ENCODE measurements around the gene AP4M1.

GRCh38 chr7:100157069-100157333 is 55.6 kb downstream of the AP4M1 start:
- TF ChIP-seq EZH2 (IDR thresholded peaks at IDR 0.05; ENCODE audit: borderline replicate concordance, low read length): no peak
- TF ChIP-seq CTCF (IDR thresholded peaks at IDR 0.05; ENCODE audit: low read length): no peak
